Calu3 (cell line): ENCODE measurements around the gene DNMT3L. TPM values are rescaled to one million over a fixed set of nuclear protein-coding genes. Genes with fewer than 3 reads are reported as not detected.
"Not testable (repeated sequence)": the region's sequence is repeated elsewhere in the genome, so short reads cannot be mapped to it uniquely, and the experiment has no call there.

Experiments used
- BruUV-seq: library from RNA; stranded (reverse); fragments of 400-500 nt; replicated peaks from 2 replicates; lab custom pipeline; 2021; lab: Mats Ljungman, UMichigan
- CTCF ChIA-PET: fragments of 300-600 bp; sonication (Branson Sonifier 250); formaldehyde crosslinking; loops from one replicate; lab custom pipeline; 2022; ENCODE audit warnings: antibody characterized with exemption; lab: Charles Lee
- DNase-seq: peaks from one replicate; pipeline ENCODE4 v3.0.0; 2022
- H3K27ac Mint-ChIP-seq: one replicate; pipeline ENCODE4 v1.8.0; 2022; ENCODE audit warnings: mixed read lengths; ENCODE audit not compliant: unreplicated experiment
- H3K27me3 Mint-ChIP-seq: one replicate; pipeline ENCODE4 v1.8.0; 2022; ENCODE audit warnings: mixed read lengths; ENCODE audit not compliant: unreplicated experiment
- H3K36me3 Mint-ChIP-seq: one replicate; pipeline ENCODE4 v1.8.0; 2022; ENCODE audit warnings: mild to moderate bottlenecking, moderate library complexity, mixed read lengths; ENCODE audit not compliant: insufficient read depth, unreplicated experiment
- H3K4me1 Mint-ChIP-seq: one replicate; pipeline ENCODE4 v1.8.0; 2022; ENCODE audit warnings: mild to moderate bottlenecking, low read depth, mixed read lengths; ENCODE audit not compliant: unreplicated experiment
- H3K4me3 Mint-ChIP-seq: one replicate; pipeline ENCODE4 v1.8.0; 2022; ENCODE audit warnings: mild to moderate bottlenecking, low read depth, moderate library complexity, mixed read lengths; ENCODE audit not compliant: unreplicated experiment
- H3K9me3 Mint-ChIP-seq: one replicate; pipeline ENCODE4 v1.8.0; 2022; ENCODE audit warnings: low read depth, mixed read lengths; ENCODE audit not compliant: unreplicated experiment
- CTCF ChIP-seq: fragments of 200-600 bp; IDR thresholded peaks from one replicate; pipeline ENCODE4 v1.8.0; 2022; ENCODE audit warnings: antibody characterized with exemption; ENCODE audit not compliant: unreplicated experiment
- intact Hi-C: fragments of 100-400 bp; cut with micrococcal nuclease; formaldehyde crosslinking; loops from one replicate; pipeline ENCODE4 v1.10.0; 2022; ENCODE audit not compliant: unreplicated experiment
- total RNA-seq: library from RNA; stranded (reverse); gene quantifications from 2 replicates; pipeline ENCODE4 v1.2.3, GENCODE V29; 2022

The DNMT3L gene
- total RNA-seq, 1 experiment from 2014 or later, result not detected

GRCh38 chr21:44258056-44258725, 3.5 kb downstream of the DNMT3L start:
- no peak overlapping the region for H3K4me3 Mint-ChIP-seq
- CTCF ChIA-PET, result no interaction called here
- H3K27me3 Mint-ChIP-seq, result peaks cover 54% of the 10 kb centered on the region
- intact Hi-C loops, result no loop called here
- H3K4me1 Mint-ChIP-seq, result no peaks in the 10 kb centered on the region
- no peaks in the 10 kb centered on the region for H3K36me3 Mint-ChIP-seq
- no peak overlapping the region for H3K27ac Mint-ChIP-seq
- no TSS peak for BruUV-seq
- no peak for DNase-seq
- TF ChIP-seq CTCF, result no peak
- no peaks in the 10 kb centered on the region for H3K9me3 Mint-ChIP-seq

GRCh38 chr21:44255511-44255981, 6.2 kb downstream of the DNMT3L start:
- peaks cover 47% of the 10 kb centered on the region for H3K27me3 Mint-ChIP-seq
- CTCF ChIA-PET, result no interaction called here
- intact Hi-C loops, result no loop called here
- DNase-seq, result no peak
- no peak overlapping the region for H3K4me3 Mint-ChIP-seq
- no peaks in the 10 kb centered on the region for H3K36me3 Mint-ChIP-seq
- no TSS peak for BruUV-seq
- no peaks in the 10 kb centered on the region for H3K9me3 Mint-ChIP-seq
- TF ChIP-seq CTCF, result no peak
- no peaks in the 10 kb centered on the region for H3K4me1 Mint-ChIP-seq
- no peak overlapping the region for H3K27ac Mint-ChIP-seq

- CTCF ChIA-PET, result interaction anchor here (0.7 kb wide), 1 partner anchor 138 kb away, joined by 3 read pairs; no protein-coding TSS in a partner anchor
- H3K4me3 Mint-ChIP-seq, result no peak overlapping the region
- no peak for TF ChIP-seq CTCF
- no peak overlapping the region for H3K27ac Mint-ChIP-seq
- DNase-seq, result no peak
- BruUV-seq, result no TSS peak
- no peaks in the 10 kb centered on the region for H3K4me1 Mint-ChIP-seq
- no peaks in the 10 kb centered on the region for H3K9me3 Mint-ChIP-seq
- intact Hi-C loops, result no loop called here
- H3K36me3 Mint-ChIP-seq, result no peaks in the 10 kb centered on the region
- peaks cover 32% of the 10 kb centered on the region for H3K27me3 Mint-ChIP-seq
These were observed 7.6 kb downstream of the DNMT3L start for GRCh38 chr21:44253832-44254710.

GRCh38 chr21:44249204-44250037, 12.3 kb downstream of the DNMT3L start:
- H3K27ac Mint-ChIP-seq, intact Hi-C loops, CTCF ChIA-PET, H3K4me3 Mint-ChIP-seq, H3K27me3 Mint-ChIP-seq, DNase-seq, H3K9me3 Mint-ChIP-seq, H3K4me1 Mint-ChIP-seq, H3K36me3 Mint-ChIP-seq, BruUV-seq: not testable (repeated sequence)

GRCh38 chr21:44247904-44248303, 13.8 kb downstream of the DNMT3L start:
- CTCF ChIA-PET, H3K4me1 Mint-ChIP-seq, H3K27ac Mint-ChIP-seq, intact Hi-C loops, BruUV-seq, H3K4me3 Mint-ChIP-seq, H3K36me3 Mint-ChIP-seq, H3K27me3 Mint-ChIP-seq, DNase-seq, H3K9me3 Mint-ChIP-seq: not testable (repeated sequence)

GRCh38 chr21:44243980-44244379, 17.7 kb downstream of the DNMT3L start:
- not testable (repeated sequence) for H3K4me3 Mint-ChIP-seq, H3K27ac Mint-ChIP-seq, BruUV-seq

GRCh38 chr21:44241281-44241680, 20.4 kb downstream of the DNMT3L start:
- BruUV-seq, H3K4me3 Mint-ChIP-seq, H3K4me1 Mint-ChIP-seq, H3K36me3 Mint-ChIP-seq, H3K27ac Mint-ChIP-seq, DNase-seq, CTCF ChIA-PET, H3K9me3 Mint-ChIP-seq, intact Hi-C loops, H3K27me3 Mint-ChIP-seq: not testable (repeated sequence)

More at GRCh38 chr21:44243980-44244379, 17.7 kb downstream of the DNMT3L start:
- H3K27me3 Mint-ChIP-seq, DNase-seq, H3K4me1 Mint-ChIP-seq, H3K9me3 Mint-ChIP-seq, CTCF ChIA-PET, H3K36me3 Mint-ChIP-seq, intact Hi-C loops: not testable (repeated sequence)
